AG10803 (cell line): ENCODE results near the gene THEM4.

Source experiments
- DNase-seq: peaks from one replicate; pipeline ENCODE4 v3.0.0; 2010; ENCODE audit warnings: low read depth
- H3K4me3 ChIP-seq: 2 replicates; pipeline ENCODE4 v1.5.1; 2011; ENCODE audit warnings: mild to moderate bottlenecking, low read length, control low read depth
- CTCF ChIP-seq: conservative IDR thresholded peaks from 2 replicates; pipeline ENCODE4 v1.5.1; 2011; ENCODE audit warnings: mild to moderate bottlenecking, low read length, control low read depth, inconsistent platforms

Gene THEM4

GRCh38 chr1:151934048-151934493, 24.8 kb upstream of the THEM4 start:
- no peak overlapping the region for H3K4me3 ChIP-seq
- peak; percentile 58 for DNase-seq
- TF ChIP-seq CTCF: peak; percentile 97

- H3K4me3 ChIP-seq: no peak overlapping the region
- TF ChIP-seq CTCF: no peak
- DNase-seq: no peak
Measured at GRCh38 chr1:151924691-151925587, 15.6 kb upstream of the THEM4 start.

GRCh38 chr1:151923422-151923821, 14.1 kb upstream of the THEM4 start:
- TF ChIP-seq CTCF: no peak
- no peak for DNase-seq
- H3K4me3 ChIP-seq: no peak overlapping the region

- DNase-seq: no peak
Measured at GRCh38 chr1:151920149-151920548, 10.8 kb upstream of the THEM4 start.

GRCh38 chr1:151918819-151919610, 9.7 kb upstream of the THEM4 start:
- TF ChIP-seq CTCF: no peak
- no peak overlapping the region for H3K4me3 ChIP-seq
- DNase-seq: no peak

More at GRCh38 chr1:151920149-151920548, 10.8 kb upstream of the THEM4 start:
- TF ChIP-seq CTCF: no peak
- no peak overlapping the region for H3K4me3 ChIP-seq

GRCh38 chr1:151918156-151918555, 8.8 kb upstream of the THEM4 start:
- no peak for DNase-seq
- no peak overlapping the region for H3K4me3 ChIP-seq
- no peak for TF ChIP-seq CTCF
